SK-N-SH treated with all-trans-retinoic acid at 6 μM for 48 hours (cell line): ENCODE measurements around the gene DOCK1.
A peak's percentile ranks its signal among the peaks of the same experiment; 100 is the strongest.

Experiments used
- ATAC-seq: fragments of 200-7000 bp; cut with Tn5 transposase; 3 replicates; pipeline ENCODE4 v1.9.1; 2020; ENCODE audit warnings: mild to moderate bottlenecking, moderate library complexity
- ARNTL ChIP-seq: fragments of 450-650 bp; formaldehyde crosslinking; IDR thresholded peaks from 2 replicates; pipeline ENCODE4 v1.5.0; 2020; ENCODE audit warnings: low read depth, mild to moderate bottlenecking, moderate library complexity, borderline replicate concordance
- BACH2 ChIP-seq: fragments of 250-450 bp; sonication (Bioruptor Pico); IDR thresholded peaks from 2 replicates; pipeline ENCODE4 v1.9.0; 2021; ENCODE audit warnings: mild to moderate bottlenecking, borderline replicate concordance
- CREB5 ChIP-seq: fragments of 250-450 bp; sonication (Bioruptor Pico); IDR thresholded peaks from 2 replicates; pipeline ENCODE4 v1.5.1; 2020; ENCODE audit warnings: low read depth, mild to moderate bottlenecking, moderate library complexity
- CSDC2 ChIP-seq: fragments of 250-450 bp; sonication (Bioruptor Pico); IDR thresholded peaks from 2 replicates; pipeline ENCODE4 v1.5.0; 2020; ENCODE audit warnings: mild to moderate bottlenecking, moderate library complexity
- CSRNP3 ChIP-seq: fragments of 250-450 bp; sonication (Bioruptor Pico); IDR thresholded peaks from 2 replicates; pipeline ENCODE4 v1.5.1; 2021; ENCODE audit warnings: mild to moderate bottlenecking, moderate library complexity
- ESRRG ChIP-seq: fragments of 250-450 bp; sonication (Bioruptor Pico); IDR thresholded peaks from 2 replicates; pipeline ENCODE4 v1.6.1; 2021; ENCODE audit warnings: mild to moderate bottlenecking
- GLIS3 ChIP-seq: fragments of 250-450 bp; sonication (Bioruptor Pico); IDR thresholded peaks from 2 replicates; pipeline ENCODE4 v1.5.0; 2020; ENCODE audit warnings: mild to moderate bottlenecking, moderate library complexity
- ISL1 ChIP-seq: fragments of 250-450 bp; sonication (Bioruptor Pico); IDR thresholded peaks from 2 replicates; pipeline ENCODE4 v2.1.2; 2022; ENCODE audit warnings: mild to moderate bottlenecking, moderate library complexity
- OSR1 ChIP-seq: fragments of 250-450 bp; sonication (Bioruptor Pico); IDR thresholded peaks from 2 replicates; pipeline ENCODE4 v1.8.0; 2022; ENCODE audit warnings: moderate library complexity, mild to moderate bottlenecking, inconsistent platforms
- PATZ1 ChIP-seq: fragments of 250-450 bp; sonication (Bioruptor Pico); IDR thresholded peaks from 2 replicates; pipeline ENCODE4 v1.8.0; 2020; ENCODE audit warnings: mild to moderate bottlenecking, moderate library complexity, borderline replicate concordance
- POU6F1 ChIP-seq: fragments of 250-450 bp; sonication (Bioruptor Pico); IDR thresholded peaks from 2 replicates; pipeline ENCODE4 v1.8.0; 2021; ENCODE audit warnings: low read depth, mild to moderate bottlenecking, moderate library complexity, borderline replicate concordance
- SNAI2 ChIP-seq: fragments of 250-450 bp; sonication (Bioruptor Pico); IDR thresholded peaks from 2 replicates; pipeline ENCODE4 v1.5.0; 2020; ENCODE audit warnings: mild to moderate bottlenecking, moderate library complexity
- TCF4 ChIP-seq: fragments of 250-450 bp; sonication (Bioruptor Pico); IDR thresholded peaks from 2 replicates; pipeline ENCODE4 v1.8.0; 2021; ENCODE audit warnings: mild to moderate bottlenecking, moderate library complexity, borderline replicate concordance
- TOX ChIP-seq: fragments of 250-450 bp; sonication (Bioruptor Pico); IDR thresholded peaks from 2 replicates; pipeline ENCODE4 v1.8.0; 2021; ENCODE audit warnings: mild to moderate bottlenecking, moderate library complexity, borderline replicate concordance
- TSHZ2 ChIP-seq: fragments of 250-450 bp; sonication (Bioruptor Pico); IDR thresholded peaks from 2 replicates; pipeline ENCODE4 v1.5.0; 2020; ENCODE audit warnings: mild to moderate bottlenecking, moderate library complexity
- ZC3H10 ChIP-seq: fragments of 250-450 bp; sonication (Bioruptor Pico); IDR thresholded peaks from 2 replicates; pipeline ENCODE4 v1.5.1; 2021; ENCODE audit warnings: mild to moderate bottlenecking, moderate library complexity
- ZFP3 ChIP-seq: fragments of 250-450 bp; sonication (Bioruptor Pico); IDR thresholded peaks from 2 replicates; pipeline ENCODE4 v1.5.0; 2020; ENCODE audit warnings: mild to moderate bottlenecking, moderate library complexity
- ZFP30 ChIP-seq: fragments of 450-650 bp; formaldehyde crosslinking; IDR thresholded peaks from 2 replicates; pipeline ENCODE4 v1.5.0; 2022; ENCODE audit warnings: mild to moderate bottlenecking, moderate library complexity
- ZNF70 ChIP-seq: fragments of 450-650 bp; formaldehyde crosslinking; IDR thresholded peaks from 2 replicates; pipeline ENCODE4 v1.5.0; 2020; ENCODE audit warnings: mild to moderate bottlenecking, moderate library complexity
- ZNF8 ChIP-seq: fragments of 450-650 bp; formaldehyde crosslinking; IDR thresholded peaks from 2 replicates; pipeline ENCODE4 v1.5.0; 2020; ENCODE audit warnings: mild to moderate bottlenecking, moderate library complexity

Gene DOCK1

GRCh38 chr10:127149501-127150081 lies 244.4 kb downstream of the DOCK1 start:
- TF ChIP-seq ISL1 (CRISPR knock-in tag) (no peak), ARNTL (CRISPR knock-in tag) (no peak), SNAI2 (no peak), TCF4 (no peak), POU6F1 (no peak), ZFP3 (no peak), ZFP30 (CRISPR knock-in tag) (no peak), TOX (CRISPR knock-in tag) (no peak), ZNF8 (CRISPR knock-in tag) (no peak), GLIS3 (CRISPR knock-in tag) (no peak)
- TF ChIP-seq, all 23 proteins: peak for 0
- ATAC-seq = peak; percentile 39

GRCh38 chr10:127150136-127150535 lies 244.9 kb downstream of the DOCK1 start:
- no peak for TF ChIP-seq OSR1 (CRISPR knock-in tag)
- TF ChIP-seq POU6F1 = no peak
- TF ChIP-seq GLIS3 (CRISPR knock-in tag) = no peak
- no peak for TF ChIP-seq ZC3H10 (CRISPR knock-in tag)
- TF ChIP-seq ESRRG (CRISPR knock-in tag) = no peak
- TF ChIP-seq ZFP30 (CRISPR knock-in tag) = no peak
- no peak for TF ChIP-seq PATZ1 (CRISPR knock-in tag)
- TF ChIP-seq TCF4 = no peak
- no peak for TF ChIP-seq SNAI2
- no peak for TF ChIP-seq BACH2 (CRISPR knock-in tag)
- TF ChIP-seq, all 23 proteins: peak for 0
- ATAC-seq = peak; percentile 22

- ATAC-seq = no peak
Observed at GRCh38 chr10:127151541-127151940, 246.3 kb downstream of the DOCK1 start.

More at GRCh38 chr10:127151541-127151940, 246.3 kb downstream of the DOCK1 start:
- TF ChIP-seq CSDC2 (CRISPR knock-in tag) (no peak), ZFP3 (no peak), ISL1 (CRISPR knock-in tag) (no peak), BACH2 (CRISPR knock-in tag) (no peak), GLIS3 (CRISPR knock-in tag) (no peak), ZC3H10 (CRISPR knock-in tag) (no peak), ESRRG (CRISPR knock-in tag) (no peak), TSHZ2 (CRISPR knock-in tag) (no peak), ZNF8 (CRISPR knock-in tag) (no peak), OSR1 (CRISPR knock-in tag) (no peak), CREB5 (CRISPR knock-in tag) (no peak), CSRNP3 (no peak), ZNF70 (CRISPR knock-in tag) (no peak), PATZ1 (CRISPR knock-in tag) (no peak), ZFP30 (CRISPR knock-in tag) (no peak)
